Measurements from ENCODE around the gene CLEC10A.

The CLEC10A gene

DNA sequence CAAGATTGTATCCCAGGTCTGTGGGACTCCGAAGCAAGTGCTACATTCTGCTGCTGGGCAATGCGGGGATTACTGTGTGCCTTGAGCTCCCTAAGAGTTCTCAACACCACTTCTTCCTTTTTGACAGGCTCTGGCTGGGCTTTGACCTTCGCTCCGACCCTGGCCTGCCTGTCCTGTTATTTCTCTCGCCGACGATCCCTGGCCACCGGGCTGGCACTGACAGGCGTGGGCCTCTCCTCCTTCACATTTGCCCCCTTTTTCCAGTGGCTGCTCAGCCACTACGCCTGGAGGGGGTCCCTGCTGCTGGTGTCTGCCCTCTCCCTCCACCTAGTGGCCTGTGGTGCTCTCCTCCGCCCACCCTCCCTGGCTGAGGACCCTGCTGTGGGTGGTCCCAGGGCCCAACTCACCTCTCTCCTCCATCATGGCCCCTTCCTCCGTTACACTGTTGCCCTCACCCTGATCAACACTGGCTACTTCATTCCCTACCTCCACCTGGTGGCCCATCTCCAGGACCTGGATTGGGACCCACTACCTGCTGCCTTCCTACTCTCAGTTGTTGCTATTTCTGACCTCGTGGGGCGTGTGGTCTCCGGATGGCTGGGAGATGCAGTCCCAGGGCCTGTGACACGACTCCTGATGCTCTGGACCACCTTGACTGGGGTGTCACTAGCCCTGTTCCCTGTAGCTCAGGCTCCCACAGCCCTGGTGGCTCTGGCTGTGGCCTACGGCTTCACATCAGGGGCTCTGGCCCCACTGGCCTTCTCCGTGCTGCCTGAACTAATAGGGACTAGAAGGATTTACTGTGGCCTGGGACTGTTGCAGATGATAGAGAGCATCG lies 41.8 kb downstream of the CLEC10A start:
- no peak for DNase-seq (ENCODE audit: low read depth, low spot score)

DNA sequence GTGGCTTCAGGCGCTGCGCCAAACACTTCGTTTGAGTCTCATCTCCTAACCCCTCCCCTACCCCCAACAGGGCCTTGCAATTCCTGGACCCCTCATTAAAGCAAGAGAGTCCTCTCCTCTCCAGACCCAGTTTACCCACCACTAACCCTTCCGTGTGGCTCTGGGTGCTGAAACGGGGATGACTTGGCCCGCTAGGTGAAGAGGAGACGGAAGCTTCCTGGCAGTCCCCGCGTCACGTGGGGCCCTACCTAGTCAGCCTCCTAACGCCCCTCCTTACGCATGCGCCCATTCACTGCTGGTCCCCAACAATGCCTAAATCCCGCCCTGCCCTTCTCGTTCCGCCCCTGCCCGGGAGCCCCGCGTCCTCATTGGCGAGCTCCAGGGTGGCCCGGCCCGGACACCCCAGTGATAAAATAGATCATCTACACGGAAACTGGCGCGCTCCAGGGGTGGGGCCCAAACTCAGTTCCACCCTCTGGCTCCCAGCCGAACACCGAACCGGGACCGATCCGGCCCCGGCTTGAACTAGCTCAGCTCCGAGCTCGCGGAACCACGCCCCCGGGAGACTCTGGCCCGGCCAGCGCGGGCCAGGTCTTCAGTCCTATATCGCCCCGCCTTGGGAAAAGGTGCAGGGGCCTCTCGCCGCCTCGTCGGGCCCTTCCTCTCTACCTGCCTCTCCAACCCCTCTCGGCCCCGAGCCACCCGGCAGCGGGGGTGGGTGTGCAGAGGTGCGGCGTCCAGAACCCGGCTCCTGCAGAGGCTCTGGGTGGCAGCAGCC lies 44.3 kb downstream of the CLEC10A start, which contains the start of gene SLC16A13:
TSS of gene SLC16A13 (plus strand) at position 425 of the 778 bp plus-strand sequence. CDS start 368 bp downstream, outside the sequence.
- peak; percentile 95 for DNase-seq (ENCODE audit: low read depth, low spot score)

GRCh38 chr17:7034955-7035590 lies 45.0 kb downstream of the CLEC10A start:
- DNase-seq (ENCODE audit: low read depth, low spot score) = no peak

DNA sequence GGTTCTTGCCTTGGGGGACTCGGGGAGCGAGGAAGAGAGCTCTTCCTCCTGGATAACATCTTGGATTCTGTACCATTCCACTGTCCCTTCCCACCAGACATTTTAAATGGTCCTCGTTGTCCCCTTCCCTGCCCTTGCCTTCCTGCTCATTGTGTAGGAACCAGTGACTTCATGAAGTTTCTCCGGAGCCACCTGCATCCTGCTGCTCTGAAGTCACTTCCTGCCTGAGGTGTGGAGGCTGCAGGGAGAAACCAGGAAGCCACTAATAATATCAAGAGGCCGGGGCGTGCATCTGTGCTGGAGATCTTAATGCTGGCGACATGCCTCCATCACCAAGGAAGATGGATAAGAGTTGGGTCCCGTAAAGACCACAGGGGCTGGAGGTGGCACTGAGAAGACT lies 50.4 kb downstream of the CLEC10A start:
- no peak for DNase-seq (ENCODE audit: low read depth, low spot score)

GRCh38 chr17:7029096-7029495 lies 51.0 kb downstream of the CLEC10A start:
- no peak for DNase-seq (ENCODE audit: low read depth, low spot score)

DNA sequence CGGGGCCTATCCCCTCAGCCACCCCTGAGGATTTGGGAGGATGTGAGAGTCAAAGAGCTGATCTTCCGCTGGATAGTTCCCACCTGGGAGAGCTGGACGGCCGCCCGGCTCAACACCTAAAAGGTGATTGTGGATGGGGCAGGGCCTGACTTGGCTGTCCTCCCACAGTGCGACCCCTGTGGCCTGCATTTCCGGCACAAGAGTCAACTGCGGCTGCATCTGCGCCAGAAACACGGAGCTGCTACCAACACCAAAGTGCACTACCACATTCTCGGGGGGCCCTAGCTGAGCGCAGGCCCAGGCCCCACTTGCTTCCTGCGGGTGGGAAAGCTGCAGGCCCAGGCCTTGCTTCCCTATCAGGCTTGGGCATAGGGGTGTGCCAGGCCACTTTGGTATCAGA lies 52.7 kb downstream of the CLEC10A start:
- DNase-seq (ENCODE audit: low read depth, low spot score) = no peak

- DNase-seq (ENCODE audit: low read depth, low spot score) = no peak
Observed at GRCh38 chr17:7026471-7027115, 53.5 kb downstream of the CLEC10A start.

DNA sequence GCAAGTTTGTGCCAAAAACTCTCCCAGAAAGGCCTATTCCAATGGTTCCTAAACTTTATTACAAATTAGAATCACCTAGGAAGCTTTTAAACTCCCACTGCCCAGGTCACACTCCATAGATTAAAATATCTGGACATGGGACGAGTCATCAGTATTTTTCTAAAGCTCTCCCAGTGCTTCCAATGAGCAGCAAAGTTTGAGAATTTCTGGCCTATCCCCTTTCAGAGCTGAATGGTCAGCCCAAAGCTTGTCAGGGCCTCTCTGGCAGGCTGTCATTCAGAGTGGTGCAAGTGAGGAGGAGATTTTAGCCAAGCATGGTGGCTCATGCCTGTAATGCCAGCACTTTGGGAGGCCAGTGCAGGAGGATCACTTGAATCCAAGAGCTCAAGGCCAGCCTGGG lies 54.8 kb downstream of the CLEC10A start:
- no peak for DNase-seq (ENCODE audit: low read depth, low spot score)
